Measurements from ENCODE around the gene CDC42BPA.

GRCh38 chr1:227298512-227299240, 19.6 kb downstream of the CDC42BPA start:
- no peak for TF ChIP-seq CTCF (IDR thresholded peaks at IDR 0.05)
- no peak for TF ChIP-seq POLR2A (IDR thresholded peaks at IDR 0.05)
